Measurements from ENCODE around the gene PPP1R37. TPM values are rescaled to one million over a fixed set of nuclear protein-coding genes. Genes with fewer than 3 reads are reported as not detected.

Gene PPP1R37
- total RNA-seq, 1 donor = 31.1 TPM

DNA sequence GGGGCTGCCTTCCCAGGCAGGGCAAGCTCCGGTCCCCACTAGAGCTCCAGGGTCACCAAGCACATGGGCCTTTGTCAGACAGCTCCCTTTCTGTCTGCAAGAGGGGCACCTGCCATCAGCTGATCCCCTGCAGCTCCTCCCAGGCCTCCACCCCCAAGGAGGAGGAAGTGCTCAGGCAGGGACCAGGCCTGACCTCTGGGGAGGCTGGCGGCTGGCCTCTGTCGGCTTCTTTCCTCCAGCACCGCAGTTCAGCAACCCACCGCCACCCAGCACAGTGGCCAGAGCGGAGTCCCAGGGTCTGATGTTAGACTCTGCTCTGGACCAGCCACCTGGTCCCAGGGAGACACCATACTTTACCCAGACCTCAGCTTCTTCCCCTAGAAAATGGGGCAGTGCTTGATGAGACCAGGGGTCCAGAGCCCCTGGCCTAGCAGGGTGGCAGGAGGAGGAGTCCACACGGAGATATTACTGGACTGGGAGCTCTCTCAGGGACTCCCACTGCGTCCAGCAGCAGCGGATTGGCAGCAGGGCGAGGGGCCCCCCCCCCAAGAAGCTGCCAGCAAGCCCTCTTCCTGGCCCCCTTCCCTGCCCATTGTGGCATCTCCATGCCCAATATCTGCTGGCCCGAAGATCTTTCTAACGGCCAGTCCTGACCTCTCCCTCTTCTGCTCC is 43.7 kb downstream of the PPP1R37 start:
- no peak for DNase-seq (ENCODE audit: low read depth)
- H3K4me3 ChIP-seq (ENCODE audit: low read depth, low read length) = no peak overlapping the region

DNA sequence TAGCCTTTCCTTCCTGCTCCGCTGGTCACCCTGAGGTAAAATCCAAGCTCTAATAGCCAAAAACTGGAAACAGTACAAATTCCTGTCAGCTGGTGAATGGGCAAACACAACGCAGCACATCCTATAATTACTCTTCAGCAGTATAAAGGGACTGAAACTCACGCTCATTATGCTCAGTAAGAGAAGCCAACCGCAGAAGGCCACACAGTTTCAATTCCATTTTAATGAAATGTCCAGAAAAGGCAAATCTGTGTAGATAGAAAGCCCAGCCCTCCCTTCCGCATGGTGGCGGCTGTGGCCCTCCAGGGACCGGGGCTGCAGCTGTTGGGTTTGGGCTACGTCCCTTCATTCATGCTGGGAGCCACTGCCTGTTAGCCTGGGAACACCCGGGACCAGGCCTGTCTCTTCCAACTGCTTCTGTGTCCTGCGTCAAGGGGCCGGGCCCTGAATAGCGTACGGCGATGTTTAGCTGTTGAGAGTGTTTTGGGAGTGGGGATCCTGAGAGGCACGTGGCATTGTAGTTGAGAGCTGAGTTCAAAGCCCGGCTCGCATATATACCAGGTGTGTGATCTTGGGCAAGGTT is 44.3 kb downstream of the PPP1R37 start:
- no peak overlapping the region for H3K4me3 ChIP-seq (ENCODE audit: low read depth, low read length)
- DNase-seq (ENCODE audit: low read depth) = no peak
- TF ChIP-seq CTCF (IDR thresholded peaks at IDR 0.05; ENCODE audit: insufficient read depth, low read depth, low read length) = no peak

More for the DNA sequence above, 43.7 kb downstream of the PPP1R37 start:
- no peak for TF ChIP-seq CTCF (IDR thresholded peaks at IDR 0.05; ENCODE audit: insufficient read depth, low read depth, low read length)

- DNase-seq (ENCODE audit: low read depth) = no peak
- H3K4me3 ChIP-seq (ENCODE audit: low read depth, low read length) = no peak overlapping the region
- TF ChIP-seq CTCF (IDR thresholded peaks at IDR 0.05; ENCODE audit: insufficient read depth, low read depth, low read length) = no peak
Observed at GRCh38 chr19:45138303-45138751, 45.3 kb downstream of the PPP1R37 start.

DNA sequence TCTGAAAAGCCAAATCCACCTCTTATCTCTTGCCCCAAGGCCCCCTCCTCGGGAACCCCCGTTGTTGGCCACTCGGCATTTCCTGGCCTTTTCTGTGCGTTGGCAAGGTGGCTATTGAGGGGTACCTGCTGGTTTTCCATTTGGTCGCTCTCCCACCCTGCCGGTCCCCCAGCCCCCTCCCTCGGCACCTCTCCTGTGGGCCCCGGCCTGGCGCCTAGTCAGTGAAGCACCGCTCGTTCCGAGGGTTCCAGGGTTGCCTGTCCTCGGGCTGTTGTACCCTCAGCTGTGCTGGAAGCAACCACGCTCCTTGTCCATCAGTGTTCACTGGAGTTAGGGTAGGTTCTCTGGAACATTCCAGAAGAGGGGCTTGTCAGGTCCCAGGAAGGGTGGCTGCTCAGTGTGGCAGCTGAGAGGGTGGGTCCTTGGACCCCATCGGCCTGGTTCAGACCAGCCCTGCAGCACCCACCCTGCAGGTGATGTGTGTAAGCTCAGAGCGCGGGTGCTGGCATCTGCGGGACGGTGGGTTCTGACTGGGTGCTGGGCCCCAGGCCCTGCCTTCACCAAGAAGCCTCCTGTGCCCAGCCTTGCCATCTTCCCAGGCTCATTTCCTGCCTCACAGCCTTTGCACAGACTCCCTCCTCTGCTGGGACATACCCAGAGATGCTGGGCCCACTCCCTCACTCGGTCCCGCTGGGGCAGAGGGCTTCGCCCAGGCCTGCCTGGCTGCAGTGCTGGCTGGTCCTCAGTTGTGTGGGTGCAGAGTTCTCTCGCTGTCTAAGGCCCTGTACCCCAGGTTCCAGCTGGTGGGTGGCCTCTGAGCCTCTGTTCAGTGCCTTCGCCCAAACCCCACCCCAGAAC is 46.5 kb downstream of the PPP1R37 start:
- no peak overlapping the region for H3K4me3 ChIP-seq (ENCODE audit: low read depth, low read length)
- no peak for TF ChIP-seq CTCF (IDR thresholded peaks at IDR 0.05; ENCODE audit: insufficient read depth, low read depth, low read length)
- DNase-seq (ENCODE audit: low read depth) = no peak

DNA sequence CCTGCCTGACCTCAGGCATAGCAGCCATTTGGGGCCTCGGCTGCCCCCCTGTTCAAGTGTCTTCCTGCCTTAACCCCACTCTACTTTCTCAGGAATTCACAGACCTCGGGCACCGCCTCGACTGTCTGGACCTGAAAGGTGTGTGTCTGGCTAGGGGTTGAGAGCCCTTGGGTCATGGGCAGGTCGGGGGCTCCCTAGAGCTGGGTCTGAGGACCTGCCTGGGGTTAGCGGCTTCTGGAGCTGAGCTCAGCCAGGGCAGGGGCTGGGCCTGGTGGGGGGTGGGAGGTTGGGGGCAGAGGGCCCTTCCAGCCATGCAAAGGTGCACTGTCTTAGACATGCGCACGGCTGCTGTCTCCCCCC is 47.1 kb downstream of the PPP1R37 start:
- DNase-seq (ENCODE audit: low read depth) = no peak
- no peak overlapping the region for H3K4me3 ChIP-seq (ENCODE audit: low read depth, low read length)
- no peak for TF ChIP-seq CTCF (IDR thresholded peaks at IDR 0.05; ENCODE audit: insufficient read depth, low read depth, low read length)

DNA sequence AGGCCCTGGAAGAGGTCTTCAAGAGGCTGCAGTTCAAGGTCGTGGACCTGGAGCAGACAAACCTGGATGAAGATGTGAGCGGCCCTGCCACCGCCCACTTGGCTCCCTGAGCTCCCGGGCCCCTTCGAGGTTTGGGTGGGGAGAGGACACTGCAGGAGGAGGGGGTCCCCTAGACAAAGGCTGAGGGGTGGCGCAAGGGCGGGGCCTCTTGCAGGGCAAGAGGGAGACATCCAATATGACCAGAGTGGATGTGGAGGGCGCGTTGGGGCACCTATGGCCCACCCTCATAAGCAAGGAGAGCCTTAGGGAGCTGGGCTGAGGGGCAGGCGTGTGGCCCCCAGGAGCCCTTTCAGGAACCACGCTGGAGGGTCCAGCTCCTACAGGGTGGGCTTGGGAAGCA is 47.6 kb downstream of the PPP1R37 start:
- H3K4me3 ChIP-seq (ENCODE audit: low read depth, low read length) = no peak overlapping the region
- TF ChIP-seq CTCF (IDR thresholded peaks at IDR 0.05; ENCODE audit: insufficient read depth, low read depth, low read length) = no peak

More for the DNA sequence above, 47.6 kb downstream of the PPP1R37 start:
- no peak for DNase-seq (ENCODE audit: low read depth)

Data from fibroblast of villous mesenchyme (primary cell).